SHP77 (cell line): ENCODE results near the gene IRF7.

ENCODE experiments used
- DNase-seq, 2 experiments: peaks; one replicate each; lab custom pipeline; 2025; lab: John Stamatoyannopoulos, UW

IRF7 gene

DNA sequence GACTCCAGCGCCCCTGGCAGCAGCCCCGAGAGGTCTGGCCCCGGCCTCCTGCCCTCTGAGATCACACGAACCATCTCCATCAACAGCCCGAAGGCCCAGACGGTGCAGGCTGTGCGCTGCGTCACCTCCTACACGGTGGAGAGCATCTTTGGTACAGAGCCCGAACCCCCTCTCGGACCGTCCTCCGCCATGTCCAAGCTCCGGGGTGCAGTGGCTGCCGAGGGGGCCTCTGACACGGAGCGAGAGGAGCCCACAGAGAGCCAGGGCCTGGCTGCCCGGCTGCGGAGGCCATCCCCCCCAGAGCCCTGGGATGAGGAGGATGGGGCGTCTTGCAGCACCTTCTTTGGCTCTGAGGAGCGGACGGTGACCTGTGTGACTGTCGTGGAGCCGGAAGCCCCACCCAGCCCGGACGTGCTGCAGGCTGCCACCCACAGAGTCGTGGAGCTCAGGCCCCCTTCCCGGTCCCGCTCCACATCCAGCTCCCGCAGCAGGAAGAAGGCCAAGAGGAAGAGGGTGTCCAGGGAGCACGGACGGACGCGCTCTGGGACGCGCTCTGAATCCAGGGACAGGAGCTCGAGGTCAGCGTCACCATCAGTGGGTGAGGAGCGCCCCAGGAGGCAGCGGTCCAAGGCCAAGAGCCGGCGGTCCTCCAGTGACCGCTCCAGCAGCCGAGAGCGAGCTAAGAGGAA is 7.6 kb downstream of the IRF7 start:
- DNase-seq, result no peak

DNA sequence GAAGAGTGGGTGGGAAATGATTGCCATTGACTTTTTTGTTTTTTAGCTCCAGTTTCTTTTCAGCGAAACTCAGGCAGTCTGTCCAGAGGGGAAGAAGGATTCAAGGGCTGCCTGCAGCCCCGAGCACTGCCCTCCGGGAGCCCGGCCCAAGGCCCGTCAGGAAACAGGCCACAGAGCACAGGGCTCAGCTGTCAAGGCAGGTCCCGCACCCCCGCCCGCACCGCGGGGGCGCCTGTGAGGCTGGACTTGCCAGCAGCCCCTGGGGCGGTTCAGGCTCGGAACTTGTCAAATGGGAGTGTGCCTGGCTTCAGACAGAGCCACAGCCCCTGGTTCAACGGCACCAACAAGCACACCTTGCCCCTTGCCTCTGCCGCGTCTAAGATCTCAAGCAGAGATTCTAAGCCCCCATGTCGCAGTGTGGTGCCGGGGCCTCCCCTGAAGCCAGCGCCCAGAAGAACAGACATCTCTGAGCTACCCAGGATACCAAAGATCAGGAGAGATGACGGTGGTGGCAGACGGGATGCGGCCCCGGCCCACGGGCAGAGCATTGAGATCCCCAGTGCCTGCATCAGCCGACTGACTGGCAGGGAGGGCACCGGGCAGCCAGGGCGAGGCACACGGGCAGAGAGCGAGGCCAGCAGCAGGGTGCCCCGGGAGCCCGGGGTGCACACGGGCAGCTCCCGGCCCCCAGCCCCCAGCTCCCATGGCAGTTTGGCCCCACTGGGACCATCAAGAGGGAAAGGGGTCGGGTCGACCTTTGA is 8.6 kb downstream of the IRF7 start:
- DNase-seq, result no peak

DNA sequence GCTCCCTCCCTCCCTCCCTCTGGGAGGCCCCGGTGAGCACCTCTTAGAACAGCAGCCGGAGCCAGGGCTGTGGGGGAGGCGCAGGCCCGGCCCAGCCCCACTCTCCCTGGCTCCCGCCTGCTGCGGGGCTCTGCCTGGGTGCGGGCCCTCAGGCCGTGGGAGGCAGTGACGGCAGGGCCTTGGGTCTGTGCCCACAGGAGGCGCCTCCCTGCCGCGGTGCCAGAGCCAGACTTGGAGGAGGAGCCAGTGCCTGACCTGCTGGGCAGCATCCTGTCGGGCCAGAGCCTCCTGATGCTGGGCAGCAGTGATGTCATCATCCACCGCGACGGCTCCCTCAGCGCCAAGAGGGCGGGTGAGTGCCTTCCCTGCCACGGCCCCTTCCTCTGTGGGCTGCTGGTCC is 9.5 kb downstream of the IRF7 start:
- no peak for DNase-seq

DNA sequence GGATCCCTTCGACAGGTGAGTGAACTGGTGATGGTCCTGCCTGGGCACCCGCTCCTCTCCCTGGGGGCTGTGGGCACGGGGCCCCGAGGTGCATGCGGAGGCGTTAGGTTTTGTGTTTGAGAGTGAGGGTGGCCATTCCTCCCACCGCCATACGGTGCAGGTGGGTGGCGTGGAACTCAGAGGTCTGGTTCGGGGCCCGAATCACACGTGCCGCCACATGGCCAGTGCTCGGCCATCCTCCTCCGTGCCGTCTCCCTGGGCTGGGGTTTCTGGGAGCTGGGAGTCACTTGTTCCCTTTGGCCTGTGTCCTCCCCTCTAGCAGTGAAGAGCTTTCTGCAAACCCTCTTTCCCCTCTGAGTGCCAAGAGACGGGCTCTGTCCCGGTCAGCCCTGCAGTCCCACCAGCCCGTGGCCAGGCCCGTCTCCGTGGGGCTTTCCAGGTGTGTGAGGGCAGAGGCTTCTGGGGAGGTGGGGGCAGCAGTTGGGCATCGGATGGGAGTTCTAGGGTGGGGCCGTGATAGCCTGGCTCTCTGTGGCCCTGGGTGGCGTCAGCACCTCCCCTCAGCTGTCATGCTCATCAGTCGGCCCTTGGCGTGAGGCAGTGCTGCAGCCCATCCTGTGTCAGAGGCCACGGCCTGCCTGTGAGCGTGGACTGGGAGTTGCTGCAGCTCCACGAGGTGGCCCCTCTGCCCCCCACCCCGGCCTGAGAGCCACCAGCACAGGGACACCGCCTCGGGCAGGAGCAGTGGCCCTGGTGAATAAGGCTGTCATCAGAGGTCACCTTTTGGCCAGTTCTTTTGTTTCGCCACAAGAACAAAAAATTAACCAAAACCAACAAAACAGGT is 10.2 kb downstream of the IRF7 start:
- DNase-seq, result no peak

DNA sequence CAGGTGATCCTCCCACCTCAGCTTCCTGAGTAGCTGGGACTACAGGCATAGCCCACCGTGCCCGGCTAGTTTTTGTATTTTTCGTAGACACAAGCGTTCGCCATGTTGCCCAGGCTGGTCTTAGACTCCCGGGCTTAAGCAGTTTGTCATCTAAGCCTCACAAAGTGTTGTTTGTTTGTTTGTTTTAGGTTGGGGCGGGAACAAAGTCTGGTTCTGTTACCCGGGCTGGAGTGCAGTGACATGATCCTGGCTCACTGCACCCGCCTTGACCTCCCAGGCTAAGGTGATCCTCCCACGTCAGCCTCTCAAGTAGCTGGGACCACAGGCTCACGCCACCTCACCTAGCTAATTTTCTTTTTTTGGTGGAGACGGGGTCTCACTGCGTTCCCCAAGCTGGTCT is 12.6 kb downstream of the IRF7 start:
- no peak for DNase-seq

DNA sequence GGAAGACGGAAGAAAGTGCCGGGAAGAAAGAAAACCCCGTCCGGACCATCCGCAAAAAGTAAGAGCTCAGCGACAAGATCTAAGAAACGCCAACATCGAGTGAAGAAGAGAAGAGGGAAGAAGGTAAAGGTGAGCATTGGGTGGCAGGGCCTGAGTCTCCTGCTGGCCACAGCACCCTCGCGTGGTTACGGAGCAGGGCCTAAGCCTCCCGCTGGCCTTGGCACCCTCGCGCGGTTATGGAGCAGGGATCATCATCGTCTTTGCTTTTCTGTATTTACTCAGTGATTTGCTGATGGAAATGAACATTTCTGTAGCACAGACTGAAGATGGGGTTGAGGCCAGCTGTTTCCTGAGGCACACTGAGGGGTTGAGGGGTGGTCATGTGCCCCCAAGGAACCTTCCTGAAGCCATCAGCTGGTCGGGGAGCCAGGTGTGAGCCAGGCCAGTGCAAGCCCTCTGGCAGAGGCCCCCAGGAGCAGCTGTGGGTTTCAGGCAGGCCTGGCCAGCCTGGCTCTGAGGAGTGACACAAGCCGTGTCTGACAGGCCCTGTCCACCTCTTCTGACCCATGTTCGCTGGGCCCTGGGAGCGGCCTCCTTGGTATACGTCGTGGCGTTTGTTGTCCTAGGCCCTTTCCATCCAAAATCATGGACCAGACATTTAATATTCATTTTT is 14.0 kb downstream of the IRF7 start:
- no peak for DNase-seq

DNA sequence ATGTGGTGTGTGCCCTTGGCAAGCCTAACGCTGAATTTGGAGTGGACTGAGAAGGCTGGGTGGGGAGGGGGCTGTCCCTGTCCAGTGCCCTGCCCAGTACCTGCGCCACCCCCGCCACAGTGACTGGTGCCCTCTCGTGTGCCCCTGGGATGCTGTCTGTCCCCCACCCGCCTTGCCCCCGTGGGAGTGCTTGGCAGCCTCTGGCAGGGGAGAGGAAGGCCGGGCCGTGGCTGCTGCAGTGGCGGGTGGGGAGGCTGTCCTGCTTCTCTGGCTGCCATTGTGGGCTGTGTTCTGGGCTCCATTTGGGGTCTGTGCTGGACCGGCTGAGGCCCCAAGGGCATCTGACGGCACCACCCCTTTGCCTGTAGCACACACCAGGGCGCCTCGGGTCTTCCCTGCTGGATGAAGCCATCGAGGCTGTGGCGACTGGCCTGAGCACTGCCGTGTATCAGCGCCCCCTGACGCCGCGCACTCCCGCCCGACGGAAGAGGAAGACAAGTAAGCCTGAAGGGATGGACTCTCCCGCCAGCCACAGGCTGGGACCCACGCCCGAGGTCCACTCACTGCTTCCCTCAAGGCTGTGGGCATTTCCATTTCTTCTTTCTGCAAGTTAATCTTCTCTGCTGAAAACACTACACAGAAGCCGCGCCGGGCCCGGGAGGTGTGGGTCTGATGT is 17.6 kb downstream of the IRF7 start:
- DNase-seq, result no peak

DNA sequence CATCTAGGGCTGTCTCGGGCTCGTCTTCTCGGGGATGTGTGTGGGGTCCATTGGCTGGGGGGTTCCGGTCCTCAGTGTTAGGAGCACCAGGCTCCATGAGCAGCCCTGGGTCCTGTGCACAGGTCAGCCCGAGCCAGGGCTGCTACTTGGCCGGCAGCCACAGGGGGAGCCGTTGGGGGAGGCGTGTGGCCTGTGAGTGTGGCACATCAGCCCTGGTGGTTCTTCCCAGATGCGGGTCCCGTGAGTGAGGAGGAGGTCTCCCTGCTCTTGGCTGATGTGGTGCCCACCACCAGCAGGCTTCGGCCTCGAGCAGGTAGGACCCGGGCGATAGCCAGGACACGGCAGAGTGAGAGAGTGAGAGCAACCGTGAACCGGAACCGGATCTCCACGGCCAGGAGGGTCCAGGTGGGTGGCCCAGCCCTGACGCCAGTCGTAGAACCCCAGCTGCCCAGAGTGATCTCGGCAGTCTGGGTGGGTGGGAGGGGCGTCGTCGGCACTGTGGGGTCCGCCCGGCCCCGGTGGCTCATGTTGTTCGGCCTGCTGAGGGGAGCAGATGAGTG is 18.5 kb downstream of the IRF7 start:
- DNase-seq, result no peak

DNA sequence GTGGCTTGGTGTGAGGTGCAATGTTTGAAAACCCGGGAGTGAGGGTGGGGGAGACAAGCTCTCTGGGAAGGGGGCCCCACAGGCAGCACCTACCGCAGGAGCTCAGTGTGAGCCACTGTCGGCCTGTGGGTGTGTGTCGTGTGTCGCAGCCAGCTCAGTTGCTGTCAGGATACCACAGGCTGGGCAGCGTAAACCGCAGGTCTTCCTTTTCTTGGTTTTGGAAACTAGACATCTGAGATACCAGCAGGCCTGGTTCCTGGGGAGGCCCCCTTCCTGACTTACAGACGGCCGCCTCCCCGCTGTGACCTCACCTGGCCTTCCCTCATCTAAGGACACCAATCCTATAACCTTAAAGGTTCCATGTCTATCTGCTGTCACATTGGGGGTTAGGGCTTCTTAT is 19.4 kb downstream of the IRF7 start:
- no peak for DNase-seq

DNA sequence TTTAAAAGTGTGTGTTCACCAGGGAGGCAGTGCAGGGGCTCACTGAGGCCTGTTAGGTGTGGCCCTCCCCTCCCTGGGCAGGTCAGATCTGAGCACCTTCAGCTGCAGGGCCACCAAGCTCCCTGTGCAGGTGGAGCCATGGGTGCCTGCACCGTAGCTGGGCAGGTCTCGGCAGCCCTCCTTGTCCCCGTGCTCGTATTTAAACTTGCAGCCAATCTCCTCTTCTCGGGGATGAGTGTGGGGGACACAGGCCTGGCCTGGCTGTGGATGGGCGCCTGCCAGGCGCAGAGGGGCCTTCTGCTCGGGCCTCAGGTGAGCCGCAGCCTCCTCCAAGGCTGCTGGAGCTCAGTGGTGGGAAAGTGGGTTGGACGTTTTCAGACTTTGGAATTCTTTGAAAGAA is 20.4 kb downstream of the IRF7 start:
- no peak for DNase-seq

DNA sequence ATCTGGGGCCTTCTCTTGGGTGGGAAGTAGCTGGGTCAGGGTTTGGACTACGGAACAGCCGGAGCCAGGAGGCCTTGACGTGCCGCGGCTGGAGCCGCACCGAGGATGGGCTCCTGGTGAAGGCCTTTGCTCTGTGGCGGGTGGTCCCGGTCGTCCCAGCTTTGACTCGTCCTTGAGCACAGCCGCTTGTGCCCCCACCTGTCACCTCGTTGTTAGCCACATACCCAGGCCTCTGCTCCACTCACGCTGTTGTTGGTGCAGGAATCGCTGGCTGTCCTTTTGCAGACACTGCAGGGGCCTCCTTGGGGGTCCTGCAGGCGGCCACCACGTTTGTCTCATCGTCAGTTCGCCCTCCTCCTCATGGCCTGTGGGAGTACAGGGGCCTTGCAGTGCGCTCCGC is 22.4 kb downstream of the IRF7 start:
- DNase-seq, result no peak

DNA sequence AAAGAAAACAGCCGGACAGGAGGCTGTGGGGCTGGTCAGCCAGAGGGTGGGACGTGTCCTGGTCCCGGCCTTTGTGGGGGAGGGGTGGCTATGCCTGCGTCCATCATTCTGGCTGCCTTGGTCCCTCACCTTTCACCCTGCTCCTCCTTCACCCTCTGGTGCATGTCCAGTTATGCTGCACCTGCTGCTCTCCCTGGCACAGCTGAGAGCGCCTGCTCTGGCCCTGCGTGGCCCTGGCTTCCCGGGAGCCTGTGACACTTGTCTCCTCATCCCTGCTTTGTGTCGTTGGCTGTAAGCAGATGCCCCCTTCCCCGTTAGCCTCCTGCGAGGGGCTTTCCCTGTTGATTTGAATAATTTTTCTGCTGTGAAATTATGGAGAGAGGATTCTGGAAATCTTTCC is 22.8 kb downstream of the IRF7 start:
- DNase-seq, result no peak

DNA sequence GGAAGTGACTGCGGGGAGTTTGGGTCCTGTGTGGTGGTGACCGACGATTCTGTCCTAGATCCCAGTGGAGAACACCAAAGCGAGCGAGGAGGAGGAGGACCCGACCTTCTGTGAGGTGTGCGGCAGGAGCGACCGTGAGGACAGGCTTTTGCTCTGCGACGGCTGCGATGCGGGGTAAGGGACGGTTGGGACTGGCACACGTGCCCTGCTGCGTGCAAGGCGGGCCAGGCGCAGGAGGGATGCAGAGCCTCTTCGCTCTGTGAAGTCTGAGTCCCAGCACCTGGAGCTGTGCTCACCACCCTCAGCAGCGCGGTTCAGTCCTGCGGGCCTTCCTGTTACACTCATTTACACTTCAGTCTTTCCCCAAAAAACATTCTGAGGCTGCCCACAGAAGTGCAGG is 23.2 kb downstream of the IRF7 start:
- DNase-seq, result no peak

DNA sequence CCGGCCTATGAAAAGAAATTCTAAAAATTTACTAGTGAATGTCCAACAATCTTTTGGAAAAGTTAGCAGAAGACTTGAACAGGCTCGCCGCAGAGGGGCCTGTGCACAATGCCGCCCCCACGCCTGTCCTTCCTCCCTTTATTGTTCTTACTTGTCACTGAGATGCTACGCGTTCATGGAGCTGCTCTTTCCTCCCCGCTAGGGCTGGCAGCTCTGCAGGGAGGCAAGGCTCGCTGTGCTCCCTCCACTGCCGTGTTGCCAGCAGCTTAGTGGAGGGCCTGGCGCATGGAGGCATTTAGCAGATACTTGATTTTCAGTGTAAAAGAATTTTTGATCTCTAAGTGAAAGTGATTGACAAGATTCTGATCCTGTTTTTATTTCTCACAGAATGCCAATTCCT is 24.8 kb downstream of the IRF7 start:
- DNase-seq, result no peak

DNA sequence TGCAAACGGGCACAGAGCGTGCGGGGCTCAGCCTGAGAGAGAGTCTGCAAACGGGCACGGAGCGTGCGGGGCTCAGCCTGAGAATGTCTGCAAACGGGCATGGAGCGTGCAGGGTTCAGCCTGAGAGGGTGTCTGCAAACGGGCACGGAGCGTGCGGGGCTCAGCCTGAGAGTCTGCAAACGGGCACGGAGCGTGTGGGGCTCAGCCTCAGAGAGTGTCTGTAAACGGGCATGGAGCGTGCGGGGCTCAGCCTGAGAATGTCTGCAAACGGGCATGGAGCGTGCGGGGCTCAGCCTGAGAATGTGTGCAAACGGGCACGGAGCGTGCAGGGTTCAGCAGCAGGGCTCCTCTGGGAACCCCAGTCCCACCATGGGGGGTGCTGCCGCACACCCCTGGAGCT is 26.0 kb downstream of the IRF7 start:
- DNase-seq, result no peak

DNA sequence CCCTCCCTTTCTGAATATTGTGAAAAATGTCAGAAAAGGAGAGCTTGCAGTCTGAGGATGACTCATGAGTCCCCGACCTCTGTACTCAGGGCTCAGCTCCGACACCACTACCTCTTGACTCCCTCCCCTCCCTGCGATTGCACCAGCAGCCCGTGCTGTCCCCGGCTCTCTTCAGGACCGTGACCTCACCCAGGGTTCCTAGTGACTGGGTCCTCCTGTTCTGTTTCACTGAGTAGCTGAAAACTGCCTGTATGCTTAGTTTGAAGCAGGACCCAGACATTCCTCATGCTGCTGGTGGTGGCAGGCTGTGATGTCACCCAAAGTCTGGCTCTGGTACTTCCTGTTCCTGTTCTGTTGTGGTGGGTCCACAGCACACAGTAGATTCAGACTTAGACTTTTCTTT is 27.8 kb downstream of the IRF7 start:
- DNase-seq, result no peak

DNA sequence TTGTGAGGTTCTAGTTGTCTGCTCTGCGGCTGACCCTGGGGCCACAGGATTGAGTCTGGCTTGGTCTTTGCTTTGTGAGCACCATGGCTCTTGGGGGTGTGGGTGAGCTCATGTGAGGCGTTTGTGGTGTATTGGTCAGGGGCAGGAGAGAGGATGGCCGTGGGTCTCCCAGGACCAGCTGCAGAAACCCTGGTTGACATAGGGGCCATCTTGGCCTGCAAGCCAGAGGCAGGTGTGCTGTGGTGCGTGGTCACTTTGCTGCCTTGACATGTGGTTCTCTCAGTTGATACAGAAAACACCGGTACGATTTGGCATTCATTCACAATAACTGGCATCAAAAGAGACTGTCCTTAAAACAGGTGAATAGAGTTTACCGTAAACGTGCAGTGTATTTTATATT is 28.2 kb downstream of the IRF7 start:
- DNase-seq, result no peak

DNA sequence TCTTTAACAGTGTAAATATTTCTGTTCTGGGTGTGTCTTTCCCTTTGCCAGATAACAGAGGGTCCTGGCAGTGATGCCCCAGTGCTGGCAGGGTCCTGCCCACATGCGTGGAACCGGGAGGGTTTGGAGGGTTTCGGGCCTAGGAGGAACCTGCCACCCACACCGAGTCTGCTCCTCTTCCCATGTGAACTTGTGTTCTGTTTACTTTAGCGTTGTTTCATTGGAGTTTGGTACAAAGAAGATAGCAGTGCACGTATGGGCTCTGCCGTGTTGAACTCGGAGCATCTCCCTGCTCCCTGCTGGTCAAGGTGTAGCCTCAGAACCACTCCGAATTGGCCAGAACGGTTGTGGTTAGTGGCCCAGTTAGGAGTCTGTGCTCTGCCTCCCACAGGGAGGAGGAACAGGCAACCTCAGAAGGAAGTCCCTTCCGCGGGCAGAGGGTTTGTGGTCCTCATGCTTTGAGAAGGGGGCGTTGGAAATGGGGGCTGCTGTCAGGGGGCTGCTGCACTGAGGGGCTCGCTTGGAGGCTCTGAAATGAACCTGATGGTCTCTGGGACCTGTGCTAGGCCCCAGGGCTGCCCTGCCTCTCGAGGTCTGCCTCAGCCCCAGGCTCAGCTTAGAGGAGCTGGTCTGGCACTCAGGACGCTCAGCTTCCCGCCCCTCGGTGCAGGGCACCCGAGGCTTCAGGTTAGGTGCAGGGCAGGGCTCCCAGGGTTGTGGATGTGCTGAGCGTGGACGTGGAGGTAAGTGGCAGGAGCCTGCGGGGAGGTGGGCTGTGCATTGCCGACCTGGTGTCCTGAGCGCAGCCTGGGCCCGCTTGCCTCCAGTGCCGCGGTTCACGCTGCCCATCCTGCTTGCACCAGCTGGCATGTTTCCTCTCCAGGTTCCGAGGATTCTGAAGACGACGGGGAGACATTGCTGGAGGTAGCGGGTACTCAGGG is 29.1 kb downstream of the IRF7 start:
- no peak for DNase-seq

DNA sequence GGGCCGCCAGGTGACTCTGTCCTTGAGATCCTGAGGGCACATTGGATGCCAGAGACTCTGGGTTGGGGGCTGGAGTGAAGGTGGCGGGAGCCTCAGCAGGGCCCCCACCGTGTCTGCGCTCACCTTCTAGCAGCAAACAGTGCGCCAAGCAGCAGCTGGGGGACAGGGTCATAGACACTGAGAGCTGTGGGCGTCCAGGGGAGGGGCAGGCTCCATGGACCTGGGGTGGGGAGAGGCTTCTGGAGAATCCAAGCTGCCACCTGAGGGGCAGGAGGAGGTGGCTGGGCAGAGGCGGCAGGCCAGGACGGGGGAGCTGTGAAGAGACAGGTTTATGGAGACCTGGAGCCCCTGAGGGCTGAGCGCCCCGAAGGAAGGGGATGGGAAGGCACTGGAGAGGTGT is 31.5 kb downstream of the IRF7 start:
- DNase-seq, result no peak

DNA sequence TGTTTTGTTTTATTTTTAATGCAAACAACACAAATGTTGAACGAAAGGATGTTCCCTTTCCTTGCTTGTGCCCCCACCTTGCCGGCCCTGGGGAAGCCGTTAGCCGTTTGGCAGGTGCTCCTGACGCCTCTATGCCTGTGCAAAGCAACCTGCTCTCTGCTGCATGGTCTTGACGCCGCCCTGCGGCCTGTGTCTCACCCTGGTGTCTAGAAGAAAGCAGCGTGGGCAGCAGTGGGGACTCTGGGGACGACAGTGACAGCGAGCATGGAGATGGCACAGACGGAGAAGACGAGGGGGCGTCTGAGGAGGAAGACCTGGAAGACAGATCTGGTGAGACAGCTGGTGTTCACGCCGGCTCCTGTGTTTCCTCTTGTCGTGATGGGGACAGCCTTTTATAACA is 34.0 kb downstream of the IRF7 start:
- DNase-seq, result no peak
